SK-N-SH (cell line): ENCODE results near the gene ELMO1.

Experiments
- CTCF ChIP-seq: fragments of 200-600 bp; sonication (generic); IDR thresholded peaks from 2 replicates; pipeline ENCODE4 v1.6.1; 2017; ENCODE audit warnings: antibody characterized with exemption, mild to moderate bottlenecking, moderate library complexity
- EP300 ChIP-seq, 2 experiments: IDR thresholded peaks; 2 replicates each; pipeline versions ENCODE4 v1.4.0 to v1.6.1; 2012; ENCODE audit warnings: borderline replicate concordance in 1 of 2, low read depth in 1 of 2, low read length in 1 of 2
- EZH2phosphoT487 ChIP-seq: fragments of 200-600 bp; sonication (generic); IDR thresholded peaks from 2 replicates; pipeline ENCODE4 v1.6.1; 2017; ENCODE audit warnings: low read depth, mixed run types, mild to moderate bottlenecking, antibody characterized with exemption, moderate library complexity, borderline replicate concordance
- MAX ChIP-seq: IDR thresholded peaks from 2 replicates; pipeline ENCODE4 v1.4.0; 2012; ENCODE audit warnings: low read depth
- MXI1 ChIP-seq: IDR thresholded peaks from 2 replicates; pipeline ENCODE4 v1.6.1; 2012; ENCODE audit warnings: mild to moderate bottlenecking, low read depth, low read length, improper control_type of control experiment
- NFIC ChIP-seq: IDR thresholded peaks from 2 replicates; pipeline ENCODE4 v1.4.0; 2012; ENCODE audit warnings: borderline replicate concordance
- POLR2AphosphoS5 ChIP-seq: IDR thresholded peaks from 2 replicates; pipeline ENCODE4 v1.6.1; 2012; ENCODE audit warnings: low read depth, low read length
- RAD21 ChIP-seq: IDR thresholded peaks from 2 replicates; pipeline ENCODE4 v1.6.1; 2012; ENCODE audit warnings: mild to moderate bottlenecking, low read length
- RCOR1 ChIP-seq: fragments of 150-350 bp; IDR thresholded peaks from 2 replicates; pipeline ENCODE4 v1.6.1; 2017; ENCODE audit warnings: antibody characterized with exemption, low read length
- RFX5 ChIP-seq: IDR thresholded peaks from 2 replicates; pipeline ENCODE4 v1.6.1; 2012; ENCODE audit warnings: mild to moderate bottlenecking, improper control_type of control experiment, low read length
- TEAD4 ChIP-seq: IDR thresholded peaks from 2 replicates; pipeline ENCODE4 v1.4.0; 2012; ENCODE audit warnings: mild to moderate bottlenecking, borderline replicate concordance; ENCODE audit not compliant: insufficient read depth
- USF2 ChIP-seq: fragments of 150-350 bp; IDR thresholded peaks from 2 replicates; pipeline ENCODE4 v1.6.1; 2017; ENCODE audit warnings: antibody characterized with exemption, low read length, low read depth, borderline replicate concordance
- YY1 ChIP-seq: IDR thresholded peaks from 2 replicates; pipeline ENCODE4 v1.4.0; 2012; ENCODE audit warnings: low read depth, mild to moderate bottlenecking
- ZBTB33 ChIP-seq: IDR thresholded peaks from 2 replicates; pipeline ENCODE4 v1.4.0; 2012; ENCODE audit warnings: low read depth, borderline replicate concordance

GRCh38 chr7:37337522-37337921, 111.1 kb downstream of the ELMO1 start:
- no peak for TF ChIP-seq TEAD4
- TF ChIP-seq YY1 = no peak
- TF ChIP-seq ZBTB33 = no peak
- no peak for TF ChIP-seq CTCF
- no peak for TF ChIP-seq NFIC
- no peak for TF ChIP-seq EZH2phosphoT487
- TF ChIP-seq MAX = no peak
- TF ChIP-seq MXI1 = no peak
- TF ChIP-seq RFX5 = no peak
- no peak for TF ChIP-seq EP300 (IDR thresholded peaks at IDR 0.05; ENCODE audit: borderline replicate concordance in 1 of 2, low read depth in 1 of 2, low read length in 1 of 2)
- TF ChIP-seq RCOR1 = no peak
- no peak for TF ChIP-seq POLR2AphosphoS5
- TF ChIP-seq RAD21 = no peak
- no peak for TF ChIP-seq USF2
